Upper lobe of left lung (tissue), 4 donors: ENCODE data around the gene GRK2.

Experiments used
- POLR2AphosphoS5 ChIP-seq, 2 donors: sonication (generic); formaldehyde crosslinking; IDR thresholded peaks; one replicate each; pipeline ENCODE4 v1.5.1; 2017; ENCODE audit warnings: antibody characterized with exemption in 2 of 2
- TF ChIP-seq, protein P1 (sequence below), 6 experiments: fragments of 450-650 bp in 4 of 6; fragments of 200-600 bp in 2 of 6; sonication (generic) in 2 of 6; IDR thresholded peaks; one replicate each; pipeline ENCODE4 v1.5.1; 2016 to 2019; ENCODE audit warnings: antibody characterized with exemption in 6 of 6

DNA sequence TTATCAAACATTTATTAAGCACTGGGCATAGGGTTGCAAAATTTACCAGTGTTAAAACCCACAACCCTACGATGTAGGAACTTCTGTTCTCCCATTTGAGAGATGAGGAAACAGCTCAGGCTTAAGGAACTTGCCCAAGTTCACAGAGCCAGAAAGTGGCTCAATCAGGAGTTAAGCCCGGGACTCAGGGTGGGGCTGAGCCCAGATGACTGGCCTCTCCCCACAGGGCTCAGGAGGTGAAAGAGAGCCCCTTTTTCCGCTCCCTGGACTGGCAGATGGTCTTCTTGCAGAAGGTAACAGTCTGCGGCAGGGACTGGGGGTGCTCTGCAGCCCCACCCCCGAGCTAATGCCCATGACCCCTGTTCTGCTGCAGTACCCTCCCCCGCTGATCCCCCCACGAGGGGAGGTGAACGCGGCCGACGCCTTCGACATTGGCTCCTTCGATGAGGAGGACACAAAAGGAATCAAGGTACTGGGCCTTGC is 17.2 kb downstream of the GRK2 start:
- TF ChIP-seq, protein P1, sequence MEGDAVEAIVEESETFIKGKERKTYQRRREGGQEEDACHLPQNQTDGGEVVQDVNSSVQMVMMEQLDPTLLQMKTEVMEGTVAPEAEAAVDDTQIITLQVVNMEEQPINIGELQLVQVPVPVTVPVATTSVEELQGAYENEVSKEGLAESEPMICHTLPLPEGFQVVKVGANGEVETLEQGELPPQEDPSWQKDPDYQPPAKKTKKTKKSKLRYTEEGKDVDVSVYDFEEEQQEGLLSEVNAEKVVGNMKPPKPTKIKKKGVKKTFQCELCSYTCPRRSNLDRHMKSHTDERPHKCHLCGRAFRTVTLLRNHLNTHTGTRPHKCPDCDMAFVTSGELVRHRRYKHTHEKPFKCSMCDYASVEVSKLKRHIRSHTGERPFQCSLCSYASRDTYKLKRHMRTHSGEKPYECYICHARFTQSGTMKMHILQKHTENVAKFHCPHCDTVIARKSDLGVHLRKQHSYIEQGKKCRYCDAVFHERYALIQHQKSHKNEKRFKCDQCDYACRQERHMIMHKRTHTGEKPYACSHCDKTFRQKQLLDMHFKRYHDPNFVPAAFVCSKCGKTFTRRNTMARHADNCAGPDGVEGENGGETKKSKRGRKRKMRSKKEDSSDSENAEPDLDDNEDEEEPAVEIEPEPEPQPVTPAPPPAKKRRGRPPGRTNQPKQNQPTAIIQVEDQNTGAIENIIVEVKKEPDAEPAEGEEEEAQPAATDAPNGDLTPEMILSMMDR (IDR thresholded peaks at IDR 0.05): no peak
- TF ChIP-seq POLR2AphosphoS5 (IDR thresholded peaks at IDR 0.05): peak in 1 of 2 donors; percentile 29
